Activated T-helper 2 cell treated with anti-CD3 and anti-CD28 coated beads, Interferon-gamma antibody, Interleukin-2, Interleukin-4, amounts not matched to agents 10 μg/mL and 5 μg/mL and 100 μg/mL, durations not matched to agents 14 hours and 24 hours and 36 hours (primary cell): ENCODE measurements around the gene ZNF672. TPM values are rescaled to one million over a fixed set of nuclear protein-coding genes. Genes with fewer than 3 reads are reported as not detected.

Source experiments
- DNase-seq: peaks from one replicate; pipeline ENCODE4 v3.0.0; 2021; ENCODE audit warnings: low spot score
- H3K27ac Mint-ChIP-seq: one replicate; pipeline ENCODE4 v1.8.0; 2021; ENCODE audit warnings: mixed read lengths
- H3K27me3 Mint-ChIP-seq: one replicate; pipeline ENCODE4 v1.8.0; 2021; ENCODE audit warnings: low read depth, mixed read lengths
- H3K36me3 Mint-ChIP-seq: one replicate; pipeline ENCODE4 v1.8.0; 2021; ENCODE audit warnings: low read depth, mixed read lengths
- H3K4me1 Mint-ChIP-seq: one replicate; pipeline ENCODE4 v1.8.0; 2021; ENCODE audit warnings: low read depth, mixed read lengths
- H3K4me3 Mint-ChIP-seq: one replicate; pipeline ENCODE4 v1.8.0; 2021; ENCODE audit warnings: low read depth, mild to moderate bottlenecking, moderate library complexity, mixed read lengths
- H3K9me3 Mint-ChIP-seq: one replicate; pipeline ENCODE4 v1.8.0; 2021; ENCODE audit warnings: mixed read lengths
- intact Hi-C: fragments of 100-400 bp; cut with micrococcal nuclease; formaldehyde crosslinking; loops from one replicate; pipeline ENCODE4 v1.15.1; 2023
- total RNA-seq: library from RNA; stranded (reverse); gene quantifications from 2 replicates; pipeline ENCODE4 v1.2.3, GENCODE V29; 2022

ZNF672 gene
- total RNA-seq, 1 donor from 2014 or later = 51.6 TPM

DNA sequence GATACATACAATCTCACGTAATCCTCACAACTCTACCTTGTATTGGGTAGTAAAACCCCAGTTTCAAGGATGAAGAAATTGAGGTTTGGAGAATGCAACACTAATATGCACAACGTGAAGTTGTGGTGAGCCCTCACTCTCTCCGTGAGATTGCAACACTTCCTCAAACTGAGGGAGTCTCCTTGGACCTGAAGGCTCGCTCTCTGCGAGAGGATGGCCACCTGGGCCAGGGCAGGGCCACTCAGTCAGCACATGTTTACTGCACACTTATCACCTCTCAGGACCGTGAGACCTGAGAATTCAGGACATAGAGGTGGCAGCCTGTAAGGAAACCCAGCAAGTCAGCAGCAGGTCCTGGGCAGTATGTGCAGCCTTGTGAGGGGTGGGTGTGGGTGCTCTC lies 21.0 kb upstream of the ZNF672 start:
- Mint-ChIP-seq H3K4me3 (no peak overlapping the region), H3K36me3 (peaks cover 64% of the 10 kb centered on the region), H3K27me3 (no peaks in the 10 kb centered on the region), H3K9me3 (no peaks in the 10 kb centered on the region), H3K4me1 (peaks cover 41% of the 10 kb centered on the region), H3K27ac (peak overlapping the region; percentile 56)
- DNase-seq = no peak
- intact Hi-C loops = no loop called here

DNA sequence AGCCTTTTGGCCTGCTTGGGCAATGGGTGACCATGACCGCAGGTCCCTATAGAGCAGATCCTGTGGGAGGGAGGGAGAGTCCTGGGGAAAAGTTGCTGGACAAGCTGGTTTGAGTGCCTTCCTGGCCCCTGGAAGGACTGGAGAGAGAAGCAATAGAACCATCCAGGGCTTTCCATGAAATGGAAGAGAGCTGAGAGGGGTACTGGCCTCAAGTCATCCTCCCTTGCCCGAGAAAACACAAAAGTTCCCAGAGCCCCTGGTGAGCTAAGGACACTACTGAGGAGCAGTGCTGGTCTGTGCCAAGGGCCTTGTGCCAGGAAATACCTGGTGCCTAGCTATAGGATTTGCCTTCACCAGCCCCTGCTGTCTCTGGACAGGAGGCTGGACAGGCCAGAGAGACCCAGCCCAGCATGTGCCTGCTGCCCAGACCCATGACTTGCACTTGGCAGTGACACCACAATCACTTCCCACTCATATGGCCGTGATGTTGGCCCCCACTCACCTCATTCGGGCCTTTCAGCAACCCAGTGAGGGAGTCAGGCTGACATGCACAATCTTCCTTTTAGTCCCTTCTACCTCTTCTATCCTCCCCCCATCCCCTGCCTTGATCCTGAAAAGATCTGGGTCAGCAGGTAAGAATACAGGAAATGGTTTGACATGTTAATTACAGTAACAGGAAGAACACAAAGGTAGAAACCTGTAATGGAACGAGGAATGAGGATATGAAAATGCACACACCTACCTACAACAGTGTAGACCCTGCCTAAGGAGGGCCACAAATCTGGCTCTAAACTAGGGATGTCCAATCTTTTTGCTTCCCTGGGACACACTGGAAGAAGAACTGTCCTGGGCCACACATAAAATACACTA lies 19.3 kb upstream of the ZNF672 start:
- DNase-seq = no peak
- intact Hi-C loops = no loop called here
- Mint-ChIP-seq H3K27me3 (no peaks in the 10 kb centered on the region), H3K4me1 (peaks cover 50% of the 10 kb centered on the region), H3K9me3 (no peaks in the 10 kb centered on the region), H3K27ac (peak overlapping the region; percentile 28), H3K36me3 (peaks cover 62% of the 10 kb centered on the region), H3K4me3 (no peak overlapping the region)

DNA sequence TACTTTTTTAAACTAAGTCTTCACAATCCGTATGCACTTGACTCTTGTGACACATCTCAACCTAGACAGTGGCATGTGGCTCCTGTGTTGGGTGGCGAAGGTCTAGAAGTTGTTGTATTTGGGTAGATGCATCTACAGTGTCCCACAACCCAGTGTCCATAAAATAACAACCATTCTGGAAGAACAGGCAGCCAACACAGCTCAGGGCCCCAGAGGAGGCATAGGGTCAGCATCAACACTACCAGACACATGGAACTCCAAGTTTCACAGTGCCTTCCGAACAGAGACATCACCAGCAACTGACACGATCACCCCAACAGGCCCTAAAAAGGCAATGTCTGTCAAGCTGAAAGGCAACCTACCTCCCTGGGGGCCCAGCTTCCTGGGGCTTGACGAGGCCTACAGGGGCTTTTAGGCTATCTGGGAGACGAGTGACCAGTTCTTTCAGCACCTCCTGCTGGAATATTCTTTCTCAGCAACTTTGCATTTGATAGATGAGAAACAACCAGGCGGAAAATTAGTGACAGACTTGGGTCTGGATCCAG lies 17.9 kb upstream of the ZNF672 start:
- DNase-seq = no peak
- intact Hi-C loops = no loop called here

GRCh38 chr1:248821101-248821500 lies 16.9 kb upstream of the ZNF672 start:
- Mint-ChIP-seq H3K27ac (no peak overlapping the region), H3K9me3 (no peaks in the 10 kb centered on the region), H3K36me3 (peaks cover 57% of the 10 kb centered on the region), H3K4me1 (peaks cover 56% of the 10 kb centered on the region), H3K4me3 (no peak overlapping the region), H3K27me3 (no peaks in the 10 kb centered on the region)
- intact Hi-C loops = no loop called here
- no peak for DNase-seq

More for the DNA sequence above, 17.9 kb upstream of the ZNF672 start:
- Mint-ChIP-seq H3K4me3 (no peak overlapping the region), H3K9me3 (no peaks in the 10 kb centered on the region), H3K4me1 (peaks cover 62% of the 10 kb centered on the region), H3K27ac (peak overlapping the region; percentile 26), H3K27me3 (no peaks in the 10 kb centered on the region), H3K36me3 (peaks cover 59% of the 10 kb centered on the region)

DNA sequence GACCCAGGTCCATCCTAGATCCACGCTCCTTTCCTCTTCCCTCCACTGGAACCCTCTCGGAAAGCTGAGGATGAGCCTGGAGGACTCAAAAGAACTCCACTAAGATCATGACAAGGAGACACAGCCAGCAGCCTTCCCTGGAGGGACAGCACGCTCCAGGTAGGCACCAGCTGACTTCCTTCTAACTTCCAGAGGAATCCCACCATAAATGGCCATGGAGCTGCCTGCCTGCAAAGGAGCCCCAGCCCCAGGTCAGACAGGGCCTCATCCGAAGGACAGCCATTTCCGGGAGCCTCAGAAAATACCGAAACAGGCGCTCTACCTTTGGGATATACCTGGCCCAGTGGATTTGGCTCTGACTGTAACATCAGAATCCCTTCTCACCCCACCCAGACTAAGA lies 16.4 kb upstream of the ZNF672 start:
- Mint-ChIP-seq H3K4me3 (no peak overlapping the region), H3K27me3 (no peaks in the 10 kb centered on the region), H3K9me3 (no peaks in the 10 kb centered on the region), H3K27ac (no peak overlapping the region), H3K4me1 (peaks cover 52% of the 10 kb centered on the region), H3K36me3 (peaks cover 54% of the 10 kb centered on the region)
- intact Hi-C loops = no loop called here
- no peak for DNase-seq

DNA sequence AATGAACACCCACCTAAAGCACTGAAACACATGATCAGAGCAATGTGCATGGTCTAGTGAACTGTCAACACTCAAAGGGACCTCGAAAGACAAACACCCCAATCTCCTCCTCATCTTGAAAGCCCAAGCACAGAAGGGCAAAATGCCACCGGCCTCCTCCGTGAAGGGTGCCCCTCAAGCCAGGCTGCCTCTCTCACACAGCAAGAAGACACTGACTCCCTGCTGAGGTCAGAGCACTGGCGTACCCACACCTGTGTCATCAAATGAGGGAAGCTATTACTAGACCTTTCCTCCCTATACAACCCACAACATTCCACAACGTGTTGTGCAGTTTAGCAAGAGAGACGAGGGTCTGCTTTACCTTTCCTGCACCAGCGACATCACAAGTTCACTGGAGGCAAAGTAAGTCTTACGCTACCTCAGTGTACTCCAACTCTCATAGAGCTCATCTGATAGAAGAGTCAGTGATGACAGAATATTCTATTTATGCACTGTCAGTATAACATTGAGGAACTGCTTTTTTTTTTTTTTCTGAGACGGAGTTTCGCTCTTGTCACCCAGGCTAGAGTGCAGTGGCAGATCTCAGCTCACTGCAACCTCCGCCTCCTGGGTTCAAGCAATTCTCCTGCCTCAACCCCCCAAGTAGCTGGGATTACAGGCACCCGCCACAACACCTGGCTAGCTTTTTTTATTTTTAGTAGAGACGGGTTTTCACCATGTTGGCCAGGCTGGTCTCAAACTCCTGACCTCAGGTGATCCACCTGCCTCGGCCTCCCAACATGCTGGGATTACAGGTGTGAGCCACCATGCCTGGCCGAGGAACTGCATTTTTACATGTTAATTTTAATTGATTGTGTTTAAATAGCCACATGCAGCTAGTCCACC lies 15.6 kb upstream of the ZNF672 start:
- Mint-ChIP-seq H3K4me3 (no peak overlapping the region), H3K36me3 (peaks cover 49% of the 10 kb centered on the region), H3K4me1 (peaks cover 51% of the 10 kb centered on the region), H3K9me3 (no peaks in the 10 kb centered on the region), H3K27me3 (no peaks in the 10 kb centered on the region), H3K27ac (no peak overlapping the region)
- DNase-seq = no peak
- intact Hi-C loops = no loop called here

DNA sequence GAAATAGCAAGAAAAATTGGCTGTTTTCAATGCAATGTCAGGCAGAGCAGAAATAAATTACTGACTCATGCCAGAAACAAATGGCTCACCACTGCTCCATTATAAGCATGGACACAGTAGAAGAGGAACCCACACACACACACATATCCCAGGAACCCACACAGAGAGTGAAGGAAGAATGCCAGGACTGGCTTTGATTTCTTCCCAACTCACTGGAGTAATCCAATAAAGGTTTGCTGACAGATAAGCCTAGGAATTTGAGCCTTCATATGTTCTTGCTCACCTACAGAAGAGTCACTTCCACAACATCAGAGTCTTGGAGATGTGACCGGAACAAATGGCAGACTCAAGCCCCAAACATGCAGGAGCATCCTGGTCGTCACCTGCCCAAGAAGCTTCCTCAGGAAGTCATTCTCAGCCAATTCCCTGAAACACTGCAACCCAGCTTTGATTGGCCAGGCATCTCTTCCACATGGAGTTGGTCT lies 14.5 kb upstream of the ZNF672 start:
- peaks cover 50% of the 10 kb centered on the region for H3K4me1 Mint-ChIP-seq
- no peaks in the 10 kb centered on the region for H3K9me3 Mint-ChIP-seq
- peak overlapping the region; percentile 92 for H3K4me3 Mint-ChIP-seq
- intact Hi-C loops = no loop called here
- no peak for DNase-seq
- H3K27ac Mint-ChIP-seq = no peak overlapping the region
- H3K36me3 Mint-ChIP-seq = peaks cover 46% of the 10 kb centered on the region
- no peaks in the 10 kb centered on the region for H3K27me3 Mint-ChIP-seq

DNA sequence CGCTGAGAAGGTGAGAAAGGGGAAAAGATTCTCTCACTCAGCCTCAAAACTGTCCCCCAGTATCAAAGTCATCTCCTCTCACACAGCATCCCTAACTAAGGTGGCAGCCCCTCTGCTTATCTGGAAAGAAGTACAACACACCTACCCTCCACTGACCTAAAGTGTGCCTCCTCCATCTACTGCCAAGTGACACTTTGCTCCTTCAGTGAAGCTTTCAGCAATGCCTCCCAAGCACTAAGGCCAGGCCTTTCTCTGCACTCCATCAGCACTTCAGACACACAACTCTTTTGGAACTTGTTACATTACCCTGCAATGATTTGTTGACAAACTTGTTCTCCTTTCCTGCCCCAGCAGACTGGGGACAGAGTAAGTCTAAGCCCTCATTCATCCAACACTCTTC lies 13.7 kb upstream of the ZNF672 start:
- intact Hi-C loops = no loop called here
- Mint-ChIP-seq H3K4me1 (peaks cover 46% of the 10 kb centered on the region), H3K9me3 (no peaks in the 10 kb centered on the region), H3K27ac (peak overlapping the region; percentile 14), H3K4me3 (peak overlapping the region; percentile 92), H3K27me3 (no peaks in the 10 kb centered on the region), H3K36me3 (peaks cover 41% of the 10 kb centered on the region)
- no peak for DNase-seq

- intact Hi-C loops = loop anchor here (5.0 kb wide), 2 partner anchors 342 to 1892 kb away; partner anchors contain the start of gene AHCTF1
- DNase-seq = no peak
- Mint-ChIP-seq H3K27me3 (no peaks in the 10 kb centered on the region), H3K27ac (peak overlapping the region; percentile 53), H3K4me3 (peak overlapping the region; percentile 92), H3K36me3 (peaks cover 41% of the 10 kb centered on the region), H3K4me1 (peaks cover 46% of the 10 kb centered on the region), H3K9me3 (no peaks in the 10 kb centered on the region)
Observed at GRCh38 chr1:248824701-248825100, 13.3 kb upstream of the ZNF672 start.

DNA sequence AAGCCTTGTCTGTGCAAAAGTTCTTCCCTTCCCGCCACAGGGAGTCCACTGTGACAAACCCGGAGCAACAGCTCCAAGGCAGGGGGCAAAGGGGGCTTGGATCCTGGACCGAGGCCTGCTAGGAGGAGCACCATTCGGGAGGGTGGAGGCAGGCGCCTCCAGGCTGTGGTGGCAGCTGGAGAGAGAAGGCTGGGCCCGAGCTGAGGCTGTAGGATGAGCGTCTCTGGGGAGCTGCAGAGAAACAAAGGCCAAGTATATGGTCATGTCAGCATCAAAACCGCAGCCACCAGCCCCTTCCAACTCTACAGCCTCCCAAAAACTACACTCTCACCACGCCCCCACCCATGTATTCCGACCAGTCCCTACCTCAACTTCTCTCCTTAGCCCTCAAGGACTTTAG lies 12.9 kb upstream of the ZNF672 start:
- Mint-ChIP-seq H3K36me3 (peaks cover 38% of the 10 kb centered on the region), H3K9me3 (no peaks in the 10 kb centered on the region), H3K27ac (peak overlapping the region; percentile 99), H3K4me1 (peaks cover 43% of the 10 kb centered on the region), H3K4me3 (peak overlapping the region; percentile 92), H3K27me3 (no peaks in the 10 kb centered on the region)
- intact Hi-C loops = loop anchor here (5.0 kb wide), 2 partner anchors 343 to 1893 kb away; partner anchors contain the start of gene AHCTF1
- no peak for DNase-seq

DNA sequence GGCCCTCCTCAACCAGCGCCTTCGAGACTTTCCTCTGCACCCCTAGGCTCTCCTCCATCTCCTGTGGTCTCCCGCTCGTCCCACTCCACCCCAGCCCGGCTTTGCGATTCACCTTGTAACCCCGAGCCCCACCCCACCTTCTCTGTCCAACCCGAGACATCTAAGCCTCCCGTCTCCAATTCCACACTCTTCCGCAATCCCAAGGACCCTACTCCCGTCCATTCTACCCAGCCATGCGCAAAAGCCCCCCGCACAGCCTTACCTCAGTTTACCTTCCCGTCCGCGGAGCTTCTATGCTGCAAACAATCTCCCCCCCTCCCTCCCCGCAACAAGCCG lies 12.5 kb upstream of the ZNF672 start:
- DNase-seq = no peak
- Mint-ChIP-seq H3K9me3 (no peaks in the 10 kb centered on the region), H3K27me3 (no peaks in the 10 kb centered on the region), H3K4me3 (peak overlapping the region; percentile 92), H3K36me3 (peaks cover 34% of the 10 kb centered on the region), H3K27ac (peak overlapping the region; percentile 99), H3K4me1 (peaks cover 40% of the 10 kb centered on the region)
- intact Hi-C loops = loop anchor here (5.0 kb wide), 2 partner anchors 343 to 1893 kb away; partner anchors contain the start of gene AHCTF1

GRCh38 chr1:248825909-248826760 lies 11.9 kb upstream of the ZNF672 start, which contains the start of gene SH3BP5L:
Gene SH3BP5L (minus strand): TSS chr1:248825915. CDS start chr1:248824935, 980 bp downstream.
- intact Hi-C loops = loop anchor here (1.0 to 5.0 kb wide), 6 partner anchors 12 to 1894 kb away; partner anchors contain the start of genes AHCTF1, PGBD2 and ZNF672
- peak; percentile 88 for DNase-seq
- H3K9me3 Mint-ChIP-seq = no peaks in the 10 kb centered on the region
- peak within 1 kb of the TSS; percentile 99 for H3K27ac Mint-ChIP-seq
- H3K36me3 Mint-ChIP-seq = peaks cover 29% of the 10 kb centered on the region
- peak within 1 kb of the TSS; percentile 92 for H3K4me3 Mint-ChIP-seq
- H3K27me3 Mint-ChIP-seq = no peaks in the 10 kb centered on the region
- peaks cover 37% of the 10 kb centered on the region for H3K4me1 Mint-ChIP-seq
